Measurements from ENCODE around the gene USP1.

- TF ChIP-seq, protein P1, sequence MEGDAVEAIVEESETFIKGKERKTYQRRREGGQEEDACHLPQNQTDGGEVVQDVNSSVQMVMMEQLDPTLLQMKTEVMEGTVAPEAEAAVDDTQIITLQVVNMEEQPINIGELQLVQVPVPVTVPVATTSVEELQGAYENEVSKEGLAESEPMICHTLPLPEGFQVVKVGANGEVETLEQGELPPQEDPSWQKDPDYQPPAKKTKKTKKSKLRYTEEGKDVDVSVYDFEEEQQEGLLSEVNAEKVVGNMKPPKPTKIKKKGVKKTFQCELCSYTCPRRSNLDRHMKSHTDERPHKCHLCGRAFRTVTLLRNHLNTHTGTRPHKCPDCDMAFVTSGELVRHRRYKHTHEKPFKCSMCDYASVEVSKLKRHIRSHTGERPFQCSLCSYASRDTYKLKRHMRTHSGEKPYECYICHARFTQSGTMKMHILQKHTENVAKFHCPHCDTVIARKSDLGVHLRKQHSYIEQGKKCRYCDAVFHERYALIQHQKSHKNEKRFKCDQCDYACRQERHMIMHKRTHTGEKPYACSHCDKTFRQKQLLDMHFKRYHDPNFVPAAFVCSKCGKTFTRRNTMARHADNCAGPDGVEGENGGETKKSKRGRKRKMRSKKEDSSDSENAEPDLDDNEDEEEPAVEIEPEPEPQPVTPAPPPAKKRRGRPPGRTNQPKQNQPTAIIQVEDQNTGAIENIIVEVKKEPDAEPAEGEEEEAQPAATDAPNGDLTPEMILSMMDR (IDR thresholded peaks at IDR 0.05; ENCODE audit: low read depth, low read length), result no peak
- TF ChIP-seq MYC (IDR thresholded peaks at IDR 0.05; ENCODE audit: low read depth, low read length) (no peak), POLR2A (IDR thresholded peaks at IDR 0.05; ENCODE audit: extremely low read depth, insufficient read length) (no peak)
- TF ChIP-seq, protein P2, sequence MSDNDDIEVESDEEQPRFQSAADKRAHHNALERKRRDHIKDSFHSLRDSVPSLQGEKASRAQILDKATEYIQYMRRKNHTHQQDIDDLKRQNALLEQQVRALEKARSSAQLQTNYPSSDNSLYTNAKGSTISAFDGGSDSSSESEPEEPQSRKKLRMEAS (IDR thresholded peaks at IDR 0.05; ENCODE audit: low read depth, low read length), result no peak
Measured at GRCh38 chr1:62396871-62397270, 40.0 kb upstream of the USP1 start.
